HG02840 (cell line): ENCODE results near the gene EPHB1.

Source experiments
- ATAC-seq: cut with Tn5 transposase; IDR thresholded peaks from one replicate; pipeline ENCODE4 v1.9.1; 2021; ENCODE audit warnings: mild to moderate bottlenecking, moderate library complexity, moderate number of reproducible peaks; ENCODE audit not compliant: unreplicated experiment, low FRiP score

Gene EPHB1

DNA sequence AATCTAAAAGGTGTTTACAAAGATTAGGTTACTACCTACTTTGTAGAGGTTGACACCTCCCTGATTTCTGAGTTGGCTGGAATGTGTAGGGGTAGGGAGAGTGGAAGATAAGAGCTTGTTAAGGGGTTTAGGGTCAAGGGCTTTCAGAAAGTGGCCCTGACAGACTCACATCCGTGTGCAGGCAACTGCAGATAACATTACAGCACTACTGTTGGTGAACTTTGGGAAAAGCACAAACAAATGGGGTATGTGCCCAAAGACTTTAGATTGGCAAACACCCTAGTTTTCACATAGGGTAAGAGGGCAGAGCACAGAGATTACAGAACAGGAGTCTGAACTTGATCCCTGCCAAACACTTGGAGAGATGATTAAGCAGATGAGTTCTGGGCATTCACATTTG is 375.7 kb downstream of the EPHB1 start:
- ATAC-seq, result no peak

DNA sequence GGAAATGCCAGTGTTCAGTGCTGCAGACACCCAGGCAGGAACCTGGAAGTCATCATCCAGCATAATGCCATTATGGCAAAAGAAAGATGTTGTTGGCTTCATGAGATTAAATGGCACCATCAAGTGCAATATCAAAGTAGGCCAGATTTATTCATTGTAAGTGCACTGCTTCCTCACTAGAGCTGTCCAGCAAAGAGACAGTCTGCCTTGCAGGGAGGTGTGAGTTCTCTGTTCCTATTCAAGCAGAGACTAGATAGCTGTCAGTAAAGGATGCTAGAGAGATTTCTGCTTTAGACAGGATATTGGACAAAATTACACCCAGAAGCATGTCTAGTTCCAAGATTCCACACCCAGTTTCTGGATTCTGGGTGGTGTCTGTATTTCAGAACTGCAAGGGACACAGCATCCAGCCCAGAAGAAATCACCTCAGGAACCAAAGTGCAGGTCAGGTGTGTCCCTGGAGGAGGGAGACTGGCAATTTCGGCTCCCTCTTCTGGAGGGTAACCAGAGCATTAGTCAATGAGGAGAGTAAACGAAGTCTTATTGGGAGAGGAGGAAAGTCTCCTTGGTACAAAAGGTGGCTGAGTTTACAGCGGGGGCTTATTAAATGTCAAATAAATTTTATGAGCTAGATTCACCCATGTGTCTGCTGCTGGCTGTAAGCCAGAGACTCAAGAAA is 377.3 kb downstream of the EPHB1 start:
- no peak for ATAC-seq

GRCh38 chr3:135175728-135176277 is 380.7 kb downstream of the EPHB1 start:
- ATAC-seq, result no peak

DNA sequence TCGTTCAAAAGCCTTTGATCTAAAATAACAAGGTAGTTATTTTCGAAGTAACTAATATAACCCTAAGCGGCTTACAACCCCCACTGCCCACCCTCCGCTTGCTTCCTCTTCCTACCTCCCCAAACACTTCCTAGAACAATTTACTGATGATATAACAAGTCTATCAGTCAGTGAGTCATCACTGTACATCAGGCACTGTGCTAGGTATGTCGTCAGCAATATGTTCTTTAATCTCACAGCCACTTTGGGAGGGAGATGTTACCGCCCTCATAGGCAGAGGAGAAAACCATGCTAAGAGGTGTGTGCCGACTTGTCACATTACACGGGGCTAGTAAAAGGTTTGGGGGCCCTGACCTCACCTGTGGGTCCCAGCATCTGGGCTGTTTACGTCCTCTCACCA is 381.8 kb downstream of the EPHB1 start:
- ATAC-seq, result no peak

DNA sequence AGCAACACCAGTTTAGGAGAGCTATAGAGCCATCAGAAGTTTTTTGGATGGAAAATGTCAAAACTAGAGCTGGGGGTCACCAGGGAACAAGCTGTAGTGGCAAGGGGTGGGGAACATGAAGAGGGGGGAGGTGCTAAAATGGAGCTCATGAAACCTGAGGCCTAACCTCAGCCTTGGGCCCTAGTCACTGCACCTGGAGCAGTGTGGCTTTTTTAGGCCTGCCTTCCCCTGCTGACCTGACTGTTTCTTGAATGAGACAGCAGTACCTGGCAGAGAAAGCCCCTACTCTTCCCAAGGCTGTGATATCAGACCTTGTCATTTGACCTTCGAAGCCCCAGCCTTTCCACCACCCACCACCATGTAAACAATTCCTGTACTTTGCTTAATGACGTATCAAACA is 383.5 kb downstream of the EPHB1 start:
- no peak for ATAC-seq

GRCh38 chr3:135181408-135181807 is 386.3 kb downstream of the EPHB1 start:
- ATAC-seq, result no peak

DNA sequence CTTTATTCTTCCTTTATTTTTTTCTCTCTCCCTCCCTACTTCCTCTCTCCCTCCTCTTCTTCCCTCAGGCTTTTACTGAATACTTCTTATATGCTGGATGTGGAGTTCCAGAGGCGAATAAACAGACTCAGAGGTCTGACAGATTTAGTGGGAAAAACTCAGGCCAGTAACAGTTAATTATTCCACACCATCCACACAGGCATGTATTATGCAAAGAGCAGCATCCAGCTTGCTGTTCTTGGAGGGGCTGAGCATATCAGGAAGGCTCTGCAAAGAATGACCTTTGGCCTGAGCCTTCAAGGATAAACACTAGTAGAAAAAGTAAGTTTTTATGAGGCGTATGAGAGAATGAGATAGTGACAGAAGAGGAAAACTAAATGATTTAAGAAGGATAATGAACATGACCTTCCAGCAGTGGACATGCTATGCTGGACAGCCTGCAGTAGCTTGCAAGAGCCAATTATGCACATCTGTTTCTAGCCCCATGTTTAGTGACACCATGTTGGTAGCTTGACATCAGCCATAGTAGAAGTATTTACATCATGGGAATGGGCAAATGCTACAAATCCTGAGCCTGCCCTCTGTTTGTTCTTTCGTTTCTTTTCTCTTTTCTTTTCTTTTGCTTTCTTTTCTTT is 387.4 kb downstream of the EPHB1 start:
- ATAC-seq, result no peak

- ATAC-seq, result no peak
Observed at GRCh38 chr3:135190658-135191057, 395.6 kb downstream of the EPHB1 start.

- ATAC-seq, result no peak
Observed at GRCh38 chr3:135191708-135192107, 396.6 kb downstream of the EPHB1 start.

- no peak for ATAC-seq
Observed at GRCh38 chr3:135192929-135193328, 397.9 kb downstream of the EPHB1 start.

DNA sequence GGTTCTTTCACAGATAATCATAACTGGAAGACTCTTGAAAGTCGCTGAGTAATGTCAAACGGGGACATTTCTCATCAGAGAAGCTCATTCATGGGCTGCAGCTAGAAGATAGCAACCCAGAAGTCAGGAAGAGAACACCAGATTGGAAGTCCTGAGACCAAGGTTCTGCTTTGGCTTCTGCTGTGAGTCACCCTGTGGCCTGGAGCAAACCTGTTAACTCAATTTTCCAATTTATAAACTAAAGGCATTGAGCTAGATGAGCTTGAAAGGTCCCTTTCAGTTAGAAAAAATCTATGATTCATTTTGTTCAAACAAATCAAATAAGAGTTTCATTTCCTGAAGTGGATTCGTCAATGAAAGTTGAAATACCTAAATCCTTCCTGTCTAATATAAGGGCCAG is 402.2 kb downstream of the EPHB1 start:
- ATAC-seq, result peak; percentile 47

- no peak for ATAC-seq
Observed at GRCh38 chr3:135197856-135198255, 402.8 kb downstream of the EPHB1 start.

DNA sequence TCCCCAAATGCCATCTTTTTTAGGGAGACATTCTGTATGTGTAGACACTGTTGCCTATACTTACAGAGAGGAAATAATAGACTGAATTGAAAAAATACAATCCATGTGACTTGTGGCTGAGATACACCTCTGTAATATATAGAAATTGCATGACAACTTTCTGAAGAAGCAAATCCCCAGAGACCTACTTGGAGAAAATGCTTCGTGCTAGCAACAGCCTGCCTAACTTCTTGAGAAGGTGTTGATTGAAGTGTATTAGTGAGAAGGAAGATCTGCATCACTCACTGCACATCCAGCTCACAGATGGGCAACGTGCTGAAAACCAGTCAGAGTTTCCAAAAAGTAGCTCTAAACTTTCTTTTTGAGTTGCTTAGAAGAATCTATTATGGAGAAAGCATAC is 404.1 kb downstream of the EPHB1 start:
- no peak for ATAC-seq

DNA sequence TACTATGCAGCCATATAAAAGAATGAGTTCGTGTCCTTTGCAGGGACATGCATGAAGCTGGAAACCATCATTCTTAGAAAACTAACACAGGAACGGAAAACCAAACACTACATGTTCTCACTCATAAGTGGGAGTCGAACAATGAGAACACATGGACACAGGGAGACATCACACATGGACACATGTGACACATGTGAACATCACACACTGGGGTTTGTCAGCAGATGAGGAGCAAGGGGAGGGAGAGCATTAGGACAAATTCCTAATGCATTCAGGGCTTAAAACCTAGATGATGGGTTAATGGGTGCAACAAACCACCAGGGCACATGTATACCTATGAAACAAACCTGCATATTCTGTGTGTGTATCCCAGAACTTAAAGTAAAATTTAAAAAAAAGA is 408.0 kb downstream of the EPHB1 start:
- no peak for ATAC-seq

DNA sequence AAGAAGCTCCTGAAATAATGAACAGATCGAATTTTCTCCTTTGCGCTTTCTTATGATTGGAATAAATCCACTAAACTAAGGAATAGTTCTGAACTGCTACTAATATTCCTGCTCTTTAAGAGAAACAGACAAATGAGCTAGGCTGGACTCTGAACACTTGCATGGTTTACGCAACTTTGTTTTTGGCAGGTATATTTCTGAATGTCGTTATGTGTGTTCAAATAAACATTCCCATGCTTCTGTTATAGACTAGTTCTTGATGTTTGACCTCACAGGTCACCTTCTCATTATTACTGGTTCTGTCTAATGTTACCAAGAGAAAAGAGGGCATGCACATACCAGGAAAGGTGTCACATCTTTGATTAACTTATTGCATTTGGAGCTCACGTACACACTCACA is 418.2 kb downstream of the EPHB1 start:
- no peak for ATAC-seq

- ATAC-seq, result no peak
Observed at GRCh38 chr3:135213822-135214221, 418.8 kb downstream of the EPHB1 start.

GRCh38 chr3:135214400-135214799 is 419.3 kb downstream of the EPHB1 start:
- ATAC-seq, result no peak

DNA sequence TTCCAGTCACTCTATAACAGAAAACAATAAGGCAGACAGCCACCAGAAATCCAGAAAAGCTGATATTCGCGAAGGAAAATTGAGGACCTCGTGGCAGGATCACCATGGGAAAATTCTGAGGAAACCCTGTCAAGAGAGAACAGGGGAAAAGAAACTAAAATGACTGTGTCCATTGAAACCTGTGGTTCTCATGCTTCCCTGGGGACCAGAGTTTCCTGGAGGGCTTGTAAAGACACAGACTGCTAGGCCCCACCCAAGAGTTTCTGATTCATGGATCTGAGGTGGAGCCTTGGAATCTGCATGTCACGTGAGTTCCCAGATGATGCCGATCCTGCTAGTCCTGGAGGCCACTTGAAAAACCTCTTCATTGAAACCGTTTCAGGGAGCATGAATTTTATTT is 420.5 kb downstream of the EPHB1 start:
- no peak for ATAC-seq

DNA sequence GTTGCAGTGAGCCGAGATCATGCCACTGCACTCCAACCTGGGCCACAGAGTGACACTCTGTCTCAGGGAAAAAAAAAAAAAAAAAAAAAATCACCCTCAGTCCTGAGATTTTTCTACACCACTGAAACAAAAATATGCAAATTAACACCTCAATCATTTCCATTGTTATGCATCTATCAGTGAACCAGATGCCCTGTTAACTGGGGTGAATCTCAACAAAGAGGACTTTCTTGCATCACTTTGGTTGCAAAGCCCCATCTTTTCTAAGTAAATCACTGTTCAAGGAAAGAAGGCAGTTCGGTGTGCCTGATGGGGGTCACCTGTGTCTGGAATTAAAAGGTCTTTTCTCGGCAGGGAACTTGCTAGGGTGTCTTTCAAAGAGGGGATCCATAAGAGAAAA is 421.6 kb downstream of the EPHB1 start:
- no peak for ATAC-seq

DNA sequence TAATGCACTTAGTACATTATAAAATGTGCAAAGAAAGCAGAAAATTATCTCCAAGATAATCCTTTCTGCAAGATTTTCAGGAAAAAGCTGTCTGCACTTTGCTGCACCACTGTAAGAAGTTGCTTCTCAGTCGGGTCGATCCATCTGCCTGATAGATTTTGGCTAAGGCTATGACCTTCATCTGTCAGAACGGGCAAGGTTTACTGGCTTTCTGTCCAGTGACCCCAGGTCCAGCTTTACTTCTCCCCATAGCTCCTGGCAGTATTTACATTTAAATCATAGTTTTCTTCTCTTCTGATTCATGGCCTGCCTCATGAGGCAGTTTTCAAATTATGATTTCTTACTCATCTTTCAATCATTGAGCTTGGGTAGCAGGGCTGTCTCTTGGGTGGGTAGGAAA is 422.7 kb downstream of the EPHB1 start:
- no peak for ATAC-seq

DNA sequence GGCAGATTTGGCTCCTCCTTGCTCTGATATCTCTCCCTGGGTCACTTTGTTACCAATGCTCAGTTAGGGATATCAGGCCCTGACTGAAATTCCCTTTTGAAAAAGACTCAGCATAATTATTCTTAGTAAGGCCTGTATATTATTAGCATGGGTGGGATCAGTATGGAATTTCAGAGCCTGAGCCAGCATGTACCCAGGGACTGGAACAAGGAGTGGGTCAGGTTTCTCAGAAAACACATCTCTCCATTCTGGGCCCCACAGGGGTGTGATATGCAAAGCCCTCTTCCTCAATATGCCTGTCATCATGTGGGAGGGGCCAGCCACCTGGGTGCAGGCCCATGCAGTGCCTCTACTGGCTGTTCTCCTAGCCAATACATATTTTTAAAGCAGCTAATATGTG is 423.2 kb downstream of the EPHB1 start:
- peak; percentile 50 for ATAC-seq

DNA sequence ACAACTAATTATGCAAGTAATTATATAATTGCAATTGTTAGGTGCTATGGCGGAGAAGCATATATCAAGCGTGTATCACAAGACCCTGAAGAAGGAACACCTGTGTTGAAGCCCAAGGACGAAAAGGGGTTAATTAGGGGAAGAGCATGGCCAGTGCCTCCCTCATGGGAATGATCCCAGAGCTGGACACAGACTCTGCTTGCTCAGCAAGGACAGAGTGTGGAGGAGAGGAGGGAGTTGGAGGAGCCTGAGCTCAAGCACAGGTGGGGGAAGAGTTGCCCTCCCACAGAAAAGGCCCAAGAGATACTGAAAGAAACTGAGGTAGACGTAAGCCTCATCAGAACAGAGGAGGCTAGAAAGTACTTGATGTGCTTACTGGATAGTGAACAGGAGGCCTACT is 423.7 kb downstream of the EPHB1 start:
- no peak for ATAC-seq
